ENCODE data around the gene PRODH2. TPM values are rescaled to one million over a fixed set of nuclear protein-coding genes. Genes with fewer than 3 reads are reported as not detected.

Gene PRODH2
- total and polyA plus RNA-seq, 10 of the 15 experiments (the other 5 are each of a cell fraction or from before 2014, with no cell fraction given): 0.07 TPM; not detected in 9

- CTCF ChIA-PET: interaction anchor here (1.8 kb wide), 1 partner anchor 50 kb away, joined by 5 read pairs; no protein-coding TSS in a partner anchor
- ATAC-seq (no peak), DNase-seq (ENCODE audit: low read depth, low spot score) (no peak), FAIRE-seq (no peak)
- SMC1A ChIA-PET (ENCODE audit: uncharacterized antibody, unreplicated experiment): interaction anchor here (0.7 kb wide), 1 partner anchor 558 kb away, joined by 3 read pairs; no protein-coding TSS in a partner anchor
- BruUV-seq (replicated peaks): no TSS peak
- Histone ChIP-seq H3K27me3 (replicated peaks in 1 of 2; ENCODE audit: control insufficient read depth in 2 of 2, insufficient read depth in 2 of 2, low read length in 1 of 2) (no peaks in the 10 kb centered on the region), H3K9ac (ENCODE audit: control insufficient read depth, insufficient read depth, low read length) (no peak overlapping the region), H3K36me3 (ENCODE audit: control insufficient read depth in 2 of 2, insufficient read depth in 2 of 2, low read length in 1 of 2) (peaks cover 0 to 2% of the 10 kb centered on the region in 2 experiments; a peak in 2 of 4 replicates), H3K9me3 (replicated peaks; ENCODE audit: control insufficient read depth, insufficient read depth, low read length) (no peaks in the 10 kb centered on the region), H2AFZ (ENCODE audit: control insufficient read depth, low read depth, low read length) (no peak overlapping the region), H3K79me2 (ENCODE audit: control insufficient read depth, insufficient read depth, low read length) (peaks cover 3% of the 10 kb centered on the region), H3K4me3 (no peak overlapping the region), H3K4me1 (ENCODE audit: control insufficient read depth, insufficient read depth, low read length) (peaks cover 8% of the 10 kb centered on the region), H3K27ac (ENCODE audit: control insufficient read depth, insufficient read depth) (no peak overlapping the region), H4K20me1 (ENCODE audit: control insufficient read depth, insufficient read depth) (no peaks in the 10 kb centered on the region), H3K4me2 (ENCODE audit: control insufficient read depth, insufficient read depth) (no peak overlapping the region)
- in situ Hi-C loops (cut with MboI): no loop called here
- RAD21 ChIA-PET (ENCODE audit: unreplicated experiment): interaction anchor here (1.5 kb wide), 1 partner anchor 58 kb away, joined by 4 read pairs; no protein-coding TSS in a partner anchor
- POLR2A ChIA-PET: interaction anchor here (1.1 to 1.4 kb wide), 2 partner anchors 8 to 50 kb away, joined by 3 read pairs; no protein-coding TSS in a partner anchor
- intact Hi-C loops (cut with micrococcal nuclease; ENCODE audit: unreplicated experiment): no loop called here
- WGBS (ENCODE audit: insufficient coverage, insufficient replicate concordance, low lambda C conversion rate, missing lambda C conversion rate): 64% methylated on average over 14 of the region's 14 CpGs
- TF ChIP-seq CREM (IDR thresholded peaks at IDR 0.05; ENCODE audit: low read depth): no peak
- TF ChIP-seq STAT1 (conservative IDR thresholded peaks at IDR 0.05): no peak
- TF ChIP-seq HDGF (IDR thresholded peaks at IDR 0.05): no peak
- TF ChIP-seq SMAD1 (IDR thresholded peaks at IDR 0.05; ENCODE audit: low read depth, partially characterized antibody): no peak
- no peak for TF ChIP-seq NRF1 (conservative IDR thresholded peaks at IDR 0.05; ENCODE audit: low read depth, low read length)
- TF ChIP-seq TCF3 (IDR thresholded peaks at IDR 0.05; ENCODE audit: borderline replicate concordance, insufficient read depth, low read depth, low read length): no peak
- no peak for TF ChIP-seq PBX3 (IDR thresholded peaks at IDR 0.05; ENCODE audit: insufficient replicate concordance, low read depth, low read length)
- no peak for TF ChIP-seq CREB1 (IDR thresholded peaks at IDR 0.05; ENCODE audit: low read depth)
These were observed 60.6 kb downstream of the PRODH2 start for GRCh38 chr19:35751839-35752745.
